ENCODE data around the gene GOSR2. TPM values are rescaled to one million over a fixed set of nuclear protein-coding genes. Genes with fewer than 3 reads are reported as not detected.

GOSR2 gene
- total and polyA plus RNA-seq, 2 of the 13 experiments (the other 11 are each of a cell fraction or from before 2014, with no cell fraction given) = 61.5 to 63.9 TPM

- TF ChIP-seq ZNF510 (CRISPR knock-in tag; IDR thresholded peaks at IDR 0.05; ENCODE audit: low read depth) (peak; percentile 97), SMC3 (IDR thresholded peaks at IDR 0.05; ENCODE audit: low read length) (no peak), PHB2 (IDR thresholded peaks at IDR 0.05; ENCODE audit: partially characterized antibody) (no peak), ZNF615 (CRISPR knock-in tag; IDR thresholded peaks at IDR 0.05; ENCODE audit: borderline replicate concordance) (0 out of 2 replicates have a peak, but pooled peaks have one; percentile 58), XRCC5 (optimal IDR thresholded peaks at IDR 0.05; ENCODE audit: low read length) (peak; percentile 76), ZNF143 (CRISPR knock-in tag; IDR thresholded peaks at IDR 0.05) (peak; percentile 62; the same call in 1 of the 2 replicates), NCOR1 (IDR thresholded peaks at IDR 0.05; ENCODE audit: borderline replicate concordance, low read length) (peak; percentile 83; the same call in 1 of the 2 replicates), ZNF430 (CRISPR knock-in tag; IDR thresholded peaks at IDR 0.05) (0 out of 2 replicates have a peak, but pooled peaks have one; percentile 49), ZNF142 (CRISPR knock-in tag; IDR thresholded peaks at IDR 0.05) (peak; percentile 95), ZNF383 (CRISPR knock-in tag; IDR thresholded peaks at IDR 0.05; ENCODE audit: borderline replicate concordance) (peak; percentile 99), MAFK (conservative IDR thresholded peaks at IDR 0.05 in 1 of 2, IDR thresholded peaks at IDR 0.05 in 1 of 2; ENCODE audit: low read length in 2 of 2) (peak in 1 of 2 experiments; percentile 18; a peak in 1 of 4 replicates), HOXA3 (CRISPR knock-in tag; IDR thresholded peaks at IDR 0.05) (peak; percentile 96), SOX5 (CRISPR knock-in tag; IDR thresholded peaks at IDR 0.05; ENCODE audit: borderline replicate concordance) (peak; percentile 84), ATAD3A (CRISPR knock-in tag; IDR thresholded peaks at IDR 0.05) (no peak), SOX13 (IDR thresholded peaks at IDR 0.05) (peak; percentile 62; the same call in 1 of the 2 replicates), SOX13 (CRISPR knock-in tag; conservative IDR thresholded peaks at IDR 0.05 in 1 of 2, IDR thresholded peaks at IDR 0.05 in 1 of 2) (peak; percentile 44 to 84; a peak in 2 of 4 replicates), ZC3H13 (CRISPR knock-in tag; IDR thresholded peaks at IDR 0.05) (peak; percentile 95), SIN3B (IDR thresholded peaks at IDR 0.05; ENCODE audit: low read length) (no peak), CAMTA2 (CRISPR knock-in tag; IDR thresholded peaks at IDR 0.05; ENCODE audit: borderline replicate concordance) (no peak), ZNF777 (CRISPR knock-in tag; IDR thresholded peaks at IDR 0.05) (peak; percentile 62; the same call in 1 of the 2 replicates), UBTF (CRISPR knock-in tag; IDR thresholded peaks at IDR 0.05) (peak; percentile 87), ZNF883 (CRISPR knock-in tag; IDR thresholded peaks at IDR 0.05; ENCODE audit: not compliant biosample characterization) (peak; percentile 97)
Measured at GRCh38 chr17:46943501-46944393, 20.8 kb downstream of the GOSR2 start (continued).

All from HepG2 (cell line).